GM23338 (cell line): ENCODE results near the gene EVC2. TPM values are rescaled to one million over a fixed set of nuclear protein-coding genes. Genes with fewer than 3 reads are reported as not detected.

Experiments
- ATAC-seq: fragments of 200-7000 bp; cut with Tn5 transposase; 3 replicates; pipeline ENCODE4 v1.9.1; 2020
- DNase-seq: peaks from one replicate; pipeline ENCODE4 v3.0.0-alpha.2; 2015; ENCODE audit warnings: low spot score
- H2AFZ ChIP-seq: fragments of 200-600 bp; sonication (generic); 2 replicates; pipeline ENCODE4 v1.8.0; 2016; ENCODE audit warnings: antibody characterized with exemption, mild to moderate bottlenecking, moderate library complexity
- H3F3A ChIP-seq: fragments of 200-600 bp; sonication (generic); replicated peaks from 2 replicates; pipeline ENCODE4 v1.8.0; 2017; ENCODE audit warnings: antibody characterized with exemption, mixed run types, low read depth
- H3K27ac ChIP-seq: fragments of 200-600 bp; sonication (generic); 2 replicates; pipeline ENCODE4 v1.6.1; 2016; ENCODE audit warnings: low read depth
- H3K27me3 ChIP-seq: fragments of 200-600 bp; sonication (generic); 2 replicates; pipeline ENCODE4 v1.8.0; 2016; ENCODE audit warnings: mild to moderate bottlenecking, mixed run types, moderate library complexity; ENCODE audit not compliant: insufficient read depth
- H3K36me3 ChIP-seq: fragments of 200-600 bp; sonication (generic); 2 replicates; pipeline ENCODE4 v1.8.0; 2016; ENCODE audit warnings: mild to moderate bottlenecking; ENCODE audit not compliant: insufficient read depth
- H3K4me1 ChIP-seq: fragments of 200-600 bp; sonication (generic); 2 replicates; pipeline ENCODE4 v1.8.0; 2016; ENCODE audit warnings: mild to moderate bottlenecking, moderate library complexity; ENCODE audit not compliant: insufficient read depth
- H3K4me2 ChIP-seq: fragments of 200-600 bp; sonication (generic); 2 replicates; pipeline ENCODE4 v1.7.1; 2017; ENCODE audit warnings: mixed run types
- H3K4me3 ChIP-seq: fragments of 200-600 bp; sonication (generic); 2 replicates; pipeline ENCODE4 v1.6.1; 2016; ENCODE audit warnings: mixed run types
- H3K79me2 ChIP-seq: fragments of 200-600 bp; sonication (generic); replicated peaks from 2 replicates; pipeline ENCODE4 v1.8.0; 2017; ENCODE audit warnings: mild to moderate bottlenecking; ENCODE audit not compliant: insufficient read depth
- H3K9me2 ChIP-seq: fragments of 200-600 bp; sonication (generic); 2 replicates; pipeline ENCODE4 v1.8.0; 2017; ENCODE audit not compliant: insufficient read depth
- H4K20me1 ChIP-seq: fragments of 200-600 bp; sonication (generic); replicated peaks from 2 replicates; pipeline ENCODE4 v1.8.0; 2017; ENCODE audit warnings: mild to moderate bottlenecking; ENCODE audit not compliant: insufficient read depth
- H3K27ac Mint-ChIP-seq: 2 replicates; pipeline ENCODE4 v1.8.0; 2020; ENCODE audit warnings: inconsistent platforms, mild to moderate bottlenecking, moderate library complexity, mixed read lengths
- H3K27me3 Mint-ChIP-seq: 3 replicates; pipeline ENCODE4 v1.8.0; 2022; ENCODE audit warnings: low read depth, mild to moderate bottlenecking, moderate library complexity, mixed read lengths, inconsistent platforms; ENCODE audit not compliant: insufficient read depth, poor library complexity
- H3K36me3 Mint-ChIP-seq: 3 replicates; pipeline ENCODE4 v1.8.0; 2021; ENCODE audit warnings: low read depth, mild to moderate bottlenecking, inconsistent platforms, moderate library complexity, mixed read lengths
- H3K4me1 Mint-ChIP-seq: 3 replicates; pipeline ENCODE4 v1.8.0; 2020; ENCODE audit warnings: mild to moderate bottlenecking, inconsistent platforms, mixed read lengths
- H3K4me3 Mint-ChIP-seq: 3 replicates; pipeline ENCODE4 v1.8.0; 2021; ENCODE audit warnings: moderate library complexity, mild to moderate bottlenecking, inconsistent platforms, mixed read lengths
- H3K9me3 Mint-ChIP-seq: 3 replicates; pipeline ENCODE4 v1.8.0; 2020; ENCODE audit warnings: moderate library complexity, mild to moderate bottlenecking, inconsistent platforms, mixed read lengths
- CREB1 ChIP-seq: fragments of 250-450 bp; sonication (Bioruptor Pico); IDR thresholded peaks from 2 replicates; pipeline ENCODE4 v1.5.0; 2020; ENCODE audit warnings: low read depth, mild to moderate bottlenecking, moderate library complexity
- CTCF ChIP-seq, 2 experiments: fragments of 200-600 bp in 1 of 2; sonication (generic) in 1 of 2; conservative IDR thresholded peaks; 2 replicates each; pipeline versions ENCODE4 v1.5.1 to v1.6.1; 2016 to 2017; ENCODE audit warnings: antibody characterized with exemption in 2 of 2, low read depth in 2 of 2, mild to moderate bottlenecking in 2 of 2, moderate library complexity in 1 of 2
- ETS1 ChIP-seq: IDR thresholded peaks from 2 replicates; pipeline ENCODE4 v1.6.1; 2016; ENCODE audit warnings: antibody characterized with exemption
- EZH2 ChIP-seq: fragments of 200-600 bp; sonication (generic); IDR thresholded peaks from one replicate; pipeline ENCODE4 v1.8.0; 2017; ENCODE audit warnings: antibody characterized with exemption, mild to moderate bottlenecking, low read depth; ENCODE audit not compliant: unreplicated experiment
- EZH2phosphoT487 ChIP-seq: fragments of 200-600 bp; sonication (generic); IDR thresholded peaks from one replicate; pipeline ENCODE4 v1.8.1; 2018; ENCODE audit warnings: antibody characterized with exemption; ENCODE audit not compliant: unreplicated experiment
- JUNB ChIP-seq: IDR thresholded peaks from one replicate; pipeline ENCODE4 v1.6.1; 2016; ENCODE audit warnings: antibody characterized with exemption; ENCODE audit not compliant: unreplicated experiment
- NANOG ChIP-seq: IDR thresholded peaks from 2 replicates; pipeline ENCODE4 v1.6.1; 2016; ENCODE audit warnings: antibody characterized with exemption, borderline replicate concordance
- POLR2AphosphoS5 ChIP-seq: IDR thresholded peaks from 2 replicates; pipeline ENCODE4 v1.6.1; 2016; ENCODE audit warnings: antibody characterized with exemption, low read depth
- REST ChIP-seq: IDR thresholded peaks from one replicate; pipeline ENCODE4 v1.6.1; 2018; ENCODE audit warnings: antibody characterized with exemption; ENCODE audit not compliant: unreplicated experiment
- STAT1 ChIP-seq: IDR thresholded peaks from one replicate; pipeline ENCODE4 v1.6.1; 2016; ENCODE audit warnings: antibody characterized with exemption; ENCODE audit not compliant: unreplicated experiment
- ZNF114 ChIP-seq: fragments of 250-450 bp; sonication (Bioruptor Pico); IDR thresholded peaks from 2 replicates; pipeline ENCODE4 v1.5.0; 2020; ENCODE audit warnings: mild to moderate bottlenecking, moderate library complexity
- ZNF331 ChIP-seq: fragments of 250-450 bp; sonication (Bioruptor Pico); IDR thresholded peaks from 2 replicates; pipeline ENCODE4 v1.5.0; 2020; ENCODE audit warnings: low read depth, mild to moderate bottlenecking, moderate library complexity
- ZNF462 ChIP-seq: fragments of 250-450 bp; sonication (Bioruptor Pico); IDR thresholded peaks from 2 replicates; pipeline ENCODE4 v1.5.0; 2020; ENCODE audit warnings: mild to moderate bottlenecking, moderate library complexity
- polyA plus RNA-seq: library from polyadenylated mRNA; unstranded; fragments of >200 nt; fragmentation: Nextera tagmentation; extraction: Ambion mirVana; gene quantifications from 2 replicates; pipeline ENCODE4 v1.2.1, GENCODE V29; 2016
- total RNA-seq: library from RNA; depleted of rRNA; stranded (reverse); fragments of >200 nt; shearing (Covaris generic); gene quantifications from 2 replicates; pipeline ENCODE4 v1.2.3, GENCODE V29; 2014

The EVC2 gene
- total and polyA plus RNA-seq, 2 experiments from 2014 or later: 3.4 to 11.5 TPM

GRCh38 chr4:5573965-5574364, 134.4 kb downstream of the EVC2 start:
- H3K27me3 ChIP-seq: no peaks in the 10 kb centered on the region
- ATAC-seq (no peak), DNase-seq (no peak)
- no peaks in the 10 kb centered on the region for H3K79me2 ChIP-seq
- H3K36me3 Mint-ChIP-seq: peaks cover 26% of the 10 kb centered on the region
- H3K9me3 Mint-ChIP-seq: no peaks in the 10 kb centered on the region
- H3K36me3 ChIP-seq: no peaks in the 10 kb centered on the region; the same call in 1 of the 2 replicates
- no peaks in the 10 kb centered on the region for H3F3A ChIP-seq
- no peak overlapping the region for H3K27ac ChIP-seq
- H3K4me1 Mint-ChIP-seq: peaks cover 4% of the 10 kb centered on the region
- no peaks in the 10 kb centered on the region for H4K20me1 ChIP-seq
- peaks cover 7% of the 10 kb centered on the region for H3K27me3 Mint-ChIP-seq
- no peak overlapping the region for H2AFZ ChIP-seq
- no peaks in the 10 kb centered on the region for H3K4me1 ChIP-seq
- no peak for TF ChIP-seq EZH2phosphoT487
- TF ChIP-seq ETS1: no peak
- TF ChIP-seq CTCF (conservative IDR thresholded peaks at IDR 0.05; ENCODE audit: low read depth in 2 of 2): no peak
- TF ChIP-seq CREB1 (CRISPR knock-in tag): no peak
- no peak for TF ChIP-seq JUNB
- TF ChIP-seq REST: no peak
- TF ChIP-seq POLR2AphosphoS5: no peak
- TF ChIP-seq STAT1: no peak
- no peak for TF ChIP-seq EZH2
- TF ChIP-seq ZNF331 (CRISPR knock-in tag): no peak
- no peak for TF ChIP-seq NANOG
- TF ChIP-seq ZNF462 (CRISPR knock-in tag): no peak
- no peak for TF ChIP-seq ZNF114 (CRISPR knock-in tag)
- H3K4me3 Mint-ChIP-seq: no peak overlapping the region
- H3K4me2 ChIP-seq: no peak overlapping the region
- no peaks in the 10 kb centered on the region for H3K9me2 ChIP-seq
- no peak overlapping the region for H3K27ac Mint-ChIP-seq
- no peak overlapping the region for H3K4me3 ChIP-seq
